Activated effector memory CD4-positive, alpha-beta T cell treated with Interleukin-2 at 50 U/mL for 16 hours (primary cell): ENCODE data around the gene IPPK.
"Not testable (repeated sequence)": the region's sequence is repeated elsewhere in the genome, so short reads cannot be mapped to it uniquely, and the experiment has no call there.

ENCODE experiments used
- DNase-seq: peaks from one replicate; pipeline ENCODE4 v3.0.0-alpha.2; 2020

The IPPK gene

GRCh38 chr9:92612816-92613215 lies 57.1 kb downstream of the IPPK start:
- no peak for DNase-seq

GRCh38 chr9:92612292-92612691 lies 57.6 kb downstream of the IPPK start:
- no peak for DNase-seq

GRCh38 chr9:92611621-92612285 lies 58.2 kb downstream of the IPPK start:
- DNase-seq: no peak

DNA sequence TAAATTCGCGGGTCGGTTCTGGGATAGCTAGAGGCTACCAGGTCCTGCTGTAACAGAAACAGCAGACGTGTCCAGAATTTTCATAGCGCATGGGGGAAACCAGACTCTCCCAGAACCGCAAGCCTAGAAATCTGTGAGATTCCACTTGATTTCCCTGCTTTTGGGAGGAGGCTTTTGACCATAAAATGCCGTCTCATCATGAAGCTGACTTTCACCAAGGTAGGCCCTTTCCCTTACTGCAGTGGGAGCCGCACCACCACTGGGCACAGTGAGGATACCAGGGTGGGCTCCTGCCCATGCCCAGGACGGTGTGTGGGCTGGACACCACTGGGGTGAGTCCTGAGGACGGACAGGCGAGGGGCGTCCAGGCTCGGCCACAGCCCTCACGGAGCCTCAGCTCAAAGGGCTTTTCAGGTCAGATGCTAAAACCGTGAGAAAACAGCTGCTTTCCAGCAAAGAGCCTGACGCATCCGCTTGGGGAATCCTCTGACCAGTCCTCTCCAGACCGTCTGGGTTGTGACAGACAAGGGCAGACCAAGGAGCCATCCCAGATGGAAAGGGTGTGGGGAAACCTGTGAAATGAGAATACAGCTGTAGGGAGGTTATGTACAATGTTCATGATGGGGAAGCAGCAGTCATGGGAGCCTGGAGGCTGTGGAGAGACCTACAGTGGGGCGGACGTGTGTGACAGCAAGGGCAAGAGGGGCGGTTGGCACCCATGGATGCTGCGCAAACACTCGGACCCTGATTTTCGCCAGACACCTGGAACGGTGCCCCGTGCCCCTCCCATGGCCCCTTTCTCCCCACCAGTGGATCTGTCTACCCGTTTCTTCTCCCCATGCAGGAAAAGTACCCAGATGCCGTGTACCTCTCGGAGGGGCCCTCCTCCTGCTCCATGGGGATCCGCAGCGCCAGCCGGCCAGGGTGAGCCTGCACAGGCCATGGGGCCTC lies 59.2 kb downstream of the IPPK start:
- no peak for DNase-seq

- no peak for DNase-seq
Measured at GRCh38 chr9:92608909-92609445, 61.0 kb downstream of the IPPK start.

- DNase-seq: no peak
Measured at GRCh38 chr9:92608241-92608908, 61.6 kb downstream of the IPPK start.

GRCh38 chr9:92607773-92608172 lies 62.2 kb downstream of the IPPK start:
- DNase-seq: no peak

DNA sequence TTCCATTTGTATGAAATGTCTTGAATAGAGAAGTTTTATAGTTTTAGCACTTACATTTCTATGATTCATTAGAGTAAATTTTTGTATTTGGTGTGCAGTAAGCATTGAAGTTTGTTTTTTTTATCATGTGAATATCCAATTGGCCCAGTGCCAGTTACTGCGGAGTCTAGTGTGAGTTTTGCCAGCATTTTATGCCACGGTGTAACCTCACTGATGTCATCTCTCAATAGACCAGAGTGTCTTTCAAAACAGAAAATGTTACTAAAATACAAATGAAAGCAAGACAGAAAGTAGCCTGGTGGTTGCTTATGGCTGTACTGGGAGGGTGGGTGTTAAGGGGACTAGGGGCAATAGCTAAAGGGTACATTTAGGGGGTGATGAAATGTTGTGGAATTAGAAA lies 62.8 kb downstream of the IPPK start:
- no peak for DNase-seq

DNA sequence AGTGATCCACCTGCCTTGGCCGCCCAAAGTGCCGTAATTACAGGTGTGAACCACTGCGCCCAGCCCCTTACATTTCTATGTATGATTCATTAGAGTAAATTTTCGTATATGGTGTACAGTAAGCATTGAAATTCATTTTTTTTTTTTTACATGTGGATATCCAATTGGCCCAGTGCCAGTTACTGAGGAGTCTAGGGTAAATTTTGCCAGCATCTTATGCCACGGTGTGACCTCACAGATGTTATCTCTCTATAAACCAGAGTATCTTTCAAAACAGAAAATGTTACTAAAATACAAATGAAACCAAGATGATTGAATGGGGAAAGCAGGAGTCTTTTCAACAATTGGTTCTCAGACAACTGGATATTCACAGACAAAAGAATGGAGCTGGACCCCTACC lies 64.7 kb downstream of the IPPK start:
- no peak for DNase-seq

GRCh38 chr9:92603990-92604389 lies 65.9 kb downstream of the IPPK start:
- DNase-seq: no peak

DNA sequence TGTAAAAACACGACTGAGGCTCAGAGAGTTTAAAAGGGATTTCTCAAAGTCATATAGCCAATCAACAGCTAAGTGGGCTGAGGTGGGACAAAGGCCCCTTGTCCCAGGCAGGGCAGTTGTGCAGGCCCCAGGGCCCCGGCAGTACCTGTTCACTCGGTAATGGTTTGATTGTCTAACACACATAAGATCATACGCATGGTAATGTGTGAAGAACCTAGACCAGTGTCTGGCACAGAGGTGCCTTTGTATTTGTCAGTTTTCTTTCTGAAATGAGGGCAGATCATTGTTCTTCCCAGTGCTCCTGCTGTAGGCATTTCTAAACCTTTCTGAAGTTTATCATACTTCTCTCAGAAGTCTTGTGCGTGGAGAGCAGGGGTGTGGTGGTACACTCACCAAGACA lies 66.8 kb downstream of the IPPK start:
- no peak for DNase-seq

DNA sequence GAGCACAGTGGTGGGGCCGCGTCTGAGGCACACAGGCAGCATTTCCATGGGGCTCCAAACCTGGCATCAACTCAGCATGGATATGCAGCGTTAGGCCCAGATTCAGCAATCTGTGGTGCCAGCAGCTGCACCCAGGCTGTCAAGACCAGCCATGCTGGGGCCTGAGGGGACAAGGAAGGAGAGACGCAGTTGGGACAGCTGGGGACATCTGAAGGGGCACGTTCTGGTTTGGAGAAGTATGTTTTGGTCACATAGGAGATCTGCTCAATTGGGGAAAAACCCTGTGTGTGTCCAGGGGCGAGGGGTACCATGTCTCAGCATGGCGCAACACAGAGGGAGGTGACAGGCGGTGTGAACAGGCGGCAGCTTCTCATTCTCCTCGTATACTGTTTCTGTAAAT lies 67.5 kb downstream of the IPPK start:
- DNase-seq: no peak

DNA sequence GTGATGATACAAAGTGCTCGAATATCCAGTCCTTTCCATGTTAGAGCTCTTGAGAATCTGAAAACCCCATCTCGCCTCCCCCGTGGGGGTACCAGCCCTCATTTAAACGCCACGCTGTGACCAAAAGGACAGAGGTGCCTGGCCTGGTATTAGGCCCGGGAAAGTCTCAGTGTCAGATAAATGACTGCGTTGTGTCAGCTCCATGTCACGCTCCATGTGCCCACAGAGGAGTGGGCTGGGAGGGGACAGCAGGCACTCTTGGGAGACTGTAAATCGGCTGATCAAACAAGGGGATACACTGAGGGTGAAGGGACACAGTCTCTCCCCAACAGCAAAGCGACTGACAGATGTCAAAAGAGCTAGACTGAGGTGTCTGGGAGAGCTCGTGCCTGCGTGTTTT lies 68.5 kb downstream of the IPPK start:
- DNase-seq: no peak

GRCh38 chr9:92600462-92601261 lies 69.3 kb downstream of the IPPK start:
- DNase-seq: no peak

GRCh38 chr9:92599938-92600461 lies 69.9 kb downstream of the IPPK start:
- DNase-seq: no peak

GRCh38 chr9:92598382-92598781 lies 71.5 kb downstream of the IPPK start:
- DNase-seq: no peak

DNA sequence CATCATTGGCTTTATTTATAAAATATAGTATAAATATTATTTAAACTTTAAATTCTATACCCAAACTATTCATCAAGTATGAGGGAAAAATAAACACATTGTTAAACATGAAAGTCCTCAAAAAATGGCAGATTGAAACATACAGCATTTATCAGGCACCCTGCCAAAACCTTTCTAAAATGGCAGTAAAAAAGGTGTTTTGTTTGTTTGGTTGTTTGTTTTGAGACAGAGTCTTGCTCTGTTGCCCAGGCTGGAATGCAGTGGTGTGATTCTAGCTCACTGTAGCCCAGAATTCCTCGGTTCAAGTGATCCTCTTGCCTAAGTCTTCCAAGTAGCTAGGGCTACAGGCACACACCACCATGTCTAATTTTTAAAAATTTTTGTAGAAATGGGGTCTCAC lies 74.0 kb downstream of the IPPK start:
- no peak for DNase-seq

GRCh38 chr9:92595075-92595474 lies 74.9 kb downstream of the IPPK start:
- DNase-seq: not testable (repeated sequence)

- DNase-seq: no peak
Measured at GRCh38 chr9:92592946-92593861, 76.7 kb downstream of the IPPK start.

- no peak for DNase-seq
Measured at GRCh38 chr9:92592537-92592936, 77.4 kb downstream of the IPPK start.

GRCh38 chr9:92590377-92590776 lies 79.6 kb downstream of the IPPK start:
- DNase-seq: no peak
